ENCODE measurements around the gene NEDD9. TPM values are rescaled to one million over a fixed set of nuclear protein-coding genes. Genes with fewer than 3 reads are reported as not detected.

NEDD9 gene
- total and polyA plus RNA-seq, 2 of the 13 experiments (the other 11 are each of a cell fraction or from before 2014, with no cell fraction given): 27.1 to 389 TPM

- TF ChIP-seq ZNF207 (IDR thresholded peaks at IDR 0.05; ENCODE audit: borderline replicate concordance) (no peak), SATB2 (CRISPR knock-in tag; IDR thresholded peaks at IDR 0.05) (no peak), ZNF563 (CRISPR knock-in tag; IDR thresholded peaks at IDR 0.05) (no peak), ZNF678 (CRISPR knock-in tag; IDR thresholded peaks at IDR 0.05) (no peak), ZNF441 (CRISPR knock-in tag; IDR thresholded peaks at IDR 0.05; ENCODE audit: borderline replicate concordance) (no peak), ZNF501 (CRISPR knock-in tag; IDR thresholded peaks at IDR 0.05) (no peak; the same call in 1 of the 2 replicates), CEBPB (IDR thresholded peaks at IDR 0.05; ENCODE audit: borderline replicate concordance, low read depth, low read length) (no peak), ZNF138 (CRISPR knock-in tag; IDR thresholded peaks at IDR 0.05; ENCODE audit: low read depth) (no peak), ZNF17 (CRISPR knock-in tag; IDR thresholded peaks at IDR 0.05) (no peak), SALL1 (CRISPR knock-in tag; IDR thresholded peaks at IDR 0.05) (no peak; the same call in 1 of the 2 replicates), SNAPC2 (CRISPR knock-in tag; IDR thresholded peaks at IDR 0.05) (no peak), MYPOP (CRISPR knock-in tag; IDR thresholded peaks at IDR 0.05) (peak; percentile 53; the same call in 1 of the 2 replicates), ZBTB40 (IDR thresholded peaks at IDR 0.05) (no peak), ZBTB40 (CRISPR knock-in tag; IDR thresholded peaks at IDR 0.05) (no peak), JUND (CRISPR knock-in tag; IDR thresholded peaks at IDR 0.05) (no peak), ZNF746 (CRISPR knock-in tag; IDR thresholded peaks at IDR 0.05) (no peak), ZFP1 (CRISPR knock-in tag; IDR thresholded peaks at IDR 0.05) (peak; percentile 52; the same call in 1 of the 2 replicates), HNF4A (CRISPR knock-in tag; IDR thresholded peaks at IDR 0.05) (no peak), KDM4B (CRISPR knock-in tag; IDR thresholded peaks at IDR 0.05) (peak; percentile 73; the same call in 1 of the 2 replicates)
Observed at GRCh38 chr6:11172501-11173327, 59.8 kb downstream of the NEDD9 start (continued).

Data from HepG2 (cell line).